Effector CD8-positive, alpha-beta T cell (primary cell): ENCODE data around the gene NEURL1.
"Not testable (repeated sequence)": the region's sequence is repeated elsewhere in the genome, so short reads cannot be mapped to it uniquely, and the experiment has no call there.

Experiments used
- DNase-seq: peaks from one replicate; lab custom pipeline; 2025; lab: John Stamatoyannopoulos, UW

NEURL1 gene

GRCh38 chr10:103622935-103623574 lies 129.6 kb downstream of the NEURL1 start:
- no peak for DNase-seq

GRCh38 chr10:103626178-103626577 lies 132.7 kb downstream of the NEURL1 start:
- no peak for DNase-seq

DNA sequence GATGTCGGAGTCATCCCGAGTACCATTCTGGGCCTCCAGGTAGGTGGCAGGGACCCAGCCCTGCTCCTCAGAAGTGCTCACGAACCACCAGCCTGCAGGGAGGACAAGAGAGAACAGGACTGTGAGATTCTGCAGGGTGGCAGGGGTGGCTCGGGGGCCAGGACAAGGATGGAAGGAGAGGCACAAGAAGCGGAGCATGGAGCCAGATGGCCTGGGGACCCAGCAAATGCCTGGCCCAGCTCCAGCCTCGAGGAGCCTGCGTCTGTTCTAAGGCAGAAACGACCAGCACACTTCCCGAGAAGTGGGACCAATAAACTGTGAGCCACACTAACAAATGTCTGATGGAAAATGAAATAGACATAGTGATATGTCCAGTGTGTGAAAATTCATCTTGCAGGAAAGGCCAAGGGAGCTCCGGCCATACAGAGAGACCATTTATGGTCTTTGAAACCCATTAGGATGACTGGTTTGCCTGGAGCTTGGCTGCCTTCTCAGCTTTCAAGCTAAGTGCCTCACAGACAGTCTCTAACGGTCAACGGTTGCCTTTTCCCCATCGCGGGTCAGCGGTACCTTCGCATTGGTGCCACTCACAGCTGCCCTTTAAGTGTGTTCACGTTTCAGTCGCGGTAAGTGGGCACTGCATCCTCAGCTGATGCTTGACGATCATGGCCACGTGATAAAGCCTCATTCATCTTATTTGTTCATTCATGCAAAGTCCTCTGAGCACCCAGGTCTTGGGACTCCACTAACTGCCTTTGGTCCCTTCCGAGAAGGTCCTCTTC lies 133.8 kb downstream of the NEURL1 start:
- no peak for DNase-seq

DNA sequence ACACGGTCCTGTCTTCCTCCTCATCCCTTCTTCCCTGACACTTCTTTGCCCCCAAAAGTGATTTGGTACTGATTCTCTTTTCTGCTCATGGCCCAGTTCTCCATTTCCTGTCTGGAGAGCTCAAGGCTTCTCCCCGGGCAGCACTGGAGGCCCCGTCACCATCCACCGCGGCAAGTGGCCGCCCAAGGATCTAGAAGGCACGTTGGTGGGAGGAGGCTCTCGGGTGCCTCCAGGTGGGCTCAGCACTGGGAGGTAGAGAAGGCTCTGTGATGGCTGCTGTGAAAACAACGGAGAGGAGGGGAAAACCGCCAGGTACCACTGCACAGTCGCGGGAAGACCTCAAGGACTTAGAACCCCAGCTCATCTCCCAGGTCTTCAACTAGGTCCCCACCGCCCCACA lies 134.4 kb downstream of the NEURL1 start:
- no peak for DNase-seq

- no peak for DNase-seq
Measured at GRCh38 chr10:103629581-103629980, 136.1 kb downstream of the NEURL1 start.

GRCh38 chr10:103630156-103630555 lies 136.7 kb downstream of the NEURL1 start:
- DNase-seq: no peak

GRCh38 chr10:103632247-103632642 lies 138.7 kb downstream of the NEURL1 start:
- DNase-seq: no peak

- not testable (repeated sequence) for DNase-seq
Measured at GRCh38 chr10:103632871-103633270, 139.4 kb downstream of the NEURL1 start.

DNA sequence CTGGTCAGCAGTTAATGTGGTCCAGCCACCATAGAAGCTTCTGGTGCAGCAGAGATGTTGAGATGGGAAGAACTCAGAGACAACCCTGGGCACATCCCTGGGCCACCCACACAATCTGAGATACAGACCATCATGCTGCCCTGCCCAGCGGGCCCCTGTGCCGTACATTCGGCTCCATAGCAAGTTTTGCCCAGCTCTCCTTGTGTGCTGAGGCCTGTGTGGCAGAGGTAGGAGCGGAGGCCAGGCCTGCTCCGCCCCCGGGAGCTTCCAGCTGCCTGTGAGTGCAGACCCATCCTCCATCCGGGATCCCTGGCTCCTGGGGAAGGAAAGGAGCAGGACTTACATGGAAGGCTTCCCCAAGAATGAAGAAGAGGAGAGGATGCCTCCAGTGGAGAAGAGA lies 140.3 kb downstream of the NEURL1 start:
- DNase-seq: no peak

DNA sequence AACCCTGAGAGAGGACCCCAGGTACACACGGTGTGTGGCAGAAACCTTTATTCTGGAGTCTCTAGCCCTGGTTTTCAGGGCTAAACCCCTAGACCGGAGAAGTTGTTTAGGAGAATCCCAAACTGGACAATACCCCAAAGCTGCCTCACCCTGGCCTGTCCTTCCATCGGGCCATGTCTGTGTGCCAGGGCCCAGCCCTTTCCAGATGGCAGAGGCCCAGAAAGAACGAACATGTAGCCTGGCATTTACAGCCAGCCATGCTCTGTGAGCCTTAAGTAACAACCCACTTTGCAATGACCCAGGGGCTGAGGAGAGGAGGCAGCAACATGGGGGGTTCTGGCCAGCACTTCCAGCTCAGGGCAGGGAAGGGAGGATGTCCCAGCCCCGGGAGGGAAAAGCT lies 142.1 kb downstream of the NEURL1 start:
- DNase-seq: no peak

DNA sequence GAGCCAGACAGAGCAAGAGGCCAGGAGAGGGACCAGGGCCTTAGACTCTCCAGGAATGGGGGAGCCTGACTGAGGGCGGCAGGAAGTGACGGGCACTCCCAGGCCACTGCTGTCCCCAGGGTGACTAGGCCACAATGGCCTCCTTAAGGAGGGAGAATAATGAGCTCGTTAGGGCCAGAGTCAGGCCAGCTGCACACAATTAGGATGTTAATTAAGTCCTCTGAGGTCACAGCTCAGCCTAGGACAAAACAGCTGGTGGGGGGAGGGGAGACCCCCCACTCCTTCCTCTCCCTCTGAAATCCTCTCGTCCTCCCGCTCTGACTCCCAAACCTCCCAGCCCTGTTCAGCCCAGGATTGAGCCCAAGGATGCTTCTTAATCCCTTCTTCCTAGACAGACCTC lies 143.0 kb downstream of the NEURL1 start:
- no peak for DNase-seq

DNA sequence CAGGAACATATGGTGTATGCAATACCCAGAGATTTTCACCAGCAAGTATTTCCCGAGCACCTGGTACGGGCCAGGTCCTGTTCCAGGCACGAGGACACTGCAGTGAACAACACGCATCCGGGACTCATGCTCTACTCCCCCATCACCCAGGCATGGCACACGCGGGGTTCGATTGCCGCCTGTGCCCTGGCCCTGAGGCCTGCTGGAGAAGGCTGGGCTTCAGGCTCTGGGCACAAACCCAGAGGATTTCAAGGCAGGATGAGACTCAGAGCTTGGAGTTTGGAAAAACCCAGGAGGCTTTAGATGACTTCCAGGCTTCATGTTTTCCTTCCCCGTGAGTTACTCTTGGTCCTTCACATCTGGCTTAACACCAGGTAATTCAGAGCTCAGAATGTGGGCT lies 143.5 kb downstream of the NEURL1 start:
- no peak for DNase-seq

DNA sequence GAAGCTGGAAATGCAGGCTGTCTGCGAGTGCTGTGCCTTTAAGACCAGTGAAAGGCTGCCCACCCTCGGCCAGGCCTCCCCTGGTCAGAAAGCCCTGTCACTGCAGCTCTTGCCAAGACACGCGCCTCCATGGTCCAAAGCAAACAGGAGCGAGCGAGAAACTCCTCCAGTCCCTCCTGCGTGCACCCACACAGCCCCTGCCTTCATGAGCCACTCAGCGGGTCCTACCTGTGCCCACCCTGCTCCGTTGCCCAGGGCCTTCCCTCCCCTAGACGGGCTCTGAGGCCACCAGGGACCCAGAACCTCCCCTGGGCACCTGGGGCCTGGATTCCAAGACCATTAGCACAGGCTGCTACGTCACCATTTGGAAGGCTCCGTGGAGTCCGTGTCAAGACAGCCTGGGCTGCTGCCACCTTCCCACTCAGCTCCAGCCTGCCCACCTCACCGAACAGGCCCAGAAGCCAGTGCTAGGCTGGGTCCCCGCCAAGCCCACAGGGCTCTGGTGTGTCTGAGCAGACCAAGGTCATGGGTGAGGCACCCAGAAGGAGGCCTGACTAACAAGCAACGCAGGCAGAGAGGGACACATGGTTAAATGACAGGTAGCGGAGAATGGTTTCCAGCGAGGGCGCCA lies 144.5 kb downstream of the NEURL1 start:
- DNase-seq: no peak

GRCh38 chr10:103638948-103639347 lies 145.4 kb downstream of the NEURL1 start:
- DNase-seq: no peak

DNA sequence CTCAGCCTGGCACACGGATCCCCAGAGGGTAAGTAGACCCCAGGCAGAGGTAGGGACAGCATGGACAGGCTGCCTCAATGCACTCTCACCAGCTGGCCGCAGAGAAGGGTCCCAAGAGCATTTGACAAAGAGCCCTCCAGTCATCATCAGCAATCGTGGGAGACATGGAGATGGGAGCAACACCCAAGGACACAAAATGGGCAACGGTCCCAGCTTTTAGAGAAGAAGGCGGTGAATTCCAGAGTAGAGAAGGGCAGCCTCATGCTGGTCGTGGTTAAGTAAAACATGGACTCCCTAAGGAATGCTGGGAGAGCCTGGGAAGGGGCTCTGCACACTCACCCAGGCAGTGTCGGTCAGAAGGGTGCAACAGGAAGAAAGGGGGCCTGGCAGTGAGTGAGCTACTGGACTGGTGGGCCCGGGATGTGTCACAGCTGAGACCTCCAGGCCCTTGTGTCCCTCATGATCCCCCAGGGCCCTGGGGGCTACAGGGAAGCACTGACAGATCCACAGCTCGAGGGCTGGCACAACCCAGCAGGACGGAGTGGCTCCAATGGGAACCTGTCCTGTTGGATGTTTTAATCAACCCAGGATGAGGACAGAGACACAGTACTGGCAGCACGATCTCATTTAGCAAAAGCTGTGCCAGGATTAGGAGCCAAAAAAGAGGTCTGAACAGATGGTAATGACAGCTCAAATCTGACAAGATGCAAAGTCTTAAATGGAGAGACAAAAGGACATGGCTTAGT lies 147.1 kb downstream of the NEURL1 start:
- DNase-seq: no peak

DNA sequence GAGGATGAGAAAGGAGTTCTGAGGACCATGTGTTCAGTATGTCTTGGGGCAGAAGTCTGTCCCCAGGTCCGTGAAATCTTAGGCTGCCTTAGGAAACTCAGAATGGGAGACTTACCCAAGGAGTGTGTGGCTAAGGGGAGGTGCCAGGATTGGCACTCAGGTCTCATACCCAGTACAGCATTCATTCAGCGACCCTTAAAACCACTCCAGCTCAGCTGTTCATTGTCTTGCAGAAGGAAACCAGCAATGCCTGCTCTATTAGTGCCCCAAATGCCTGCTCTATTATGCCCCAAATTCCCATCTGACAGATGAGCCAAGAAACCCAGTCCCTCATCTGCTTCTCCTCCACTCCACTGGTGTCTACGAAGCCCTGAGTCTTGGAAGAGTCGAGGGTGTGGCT lies 147.8 kb downstream of the NEURL1 start:
- no peak for DNase-seq
